Measurements from ENCODE around the gene ITPRIPL2.

The ITPRIPL2 gene

GRCh38 chr16:19113577-19114358 lies at the start of gene ITPRIPL2:
ITPRIPL2 (plus strand) TSS chr16:19113964; CDS start chr16:19114462, 498 bp downstream.
- DNase-seq (ENCODE audit: low read depth in 3 of 3) = no peak

- no peak for DNase-seq (ENCODE audit: low read depth in 3 of 3)
These were observed 46.8 kb upstream of the ITPRIPL2 start for GRCh38 chr16:19066988-19067348.

- DNase-seq (ENCODE audit: low read depth in 3 of 3) = peak; percentile 95 to 98 (median 96)
These were observed 46.2 kb upstream of the ITPRIPL2 start, which contains the start of gene COQ7 for GRCh38 chr16:19067349-19068236. COQ7 (plus strand) TSS chr16:19067614; CDS start chr16:19067665, 51 bp downstream.

- no peak for DNase-seq (ENCODE audit: low read depth in 3 of 3)
These were observed 45.4 kb upstream of the ITPRIPL2 start for GRCh38 chr16:19068237-19068815.

DNA sequence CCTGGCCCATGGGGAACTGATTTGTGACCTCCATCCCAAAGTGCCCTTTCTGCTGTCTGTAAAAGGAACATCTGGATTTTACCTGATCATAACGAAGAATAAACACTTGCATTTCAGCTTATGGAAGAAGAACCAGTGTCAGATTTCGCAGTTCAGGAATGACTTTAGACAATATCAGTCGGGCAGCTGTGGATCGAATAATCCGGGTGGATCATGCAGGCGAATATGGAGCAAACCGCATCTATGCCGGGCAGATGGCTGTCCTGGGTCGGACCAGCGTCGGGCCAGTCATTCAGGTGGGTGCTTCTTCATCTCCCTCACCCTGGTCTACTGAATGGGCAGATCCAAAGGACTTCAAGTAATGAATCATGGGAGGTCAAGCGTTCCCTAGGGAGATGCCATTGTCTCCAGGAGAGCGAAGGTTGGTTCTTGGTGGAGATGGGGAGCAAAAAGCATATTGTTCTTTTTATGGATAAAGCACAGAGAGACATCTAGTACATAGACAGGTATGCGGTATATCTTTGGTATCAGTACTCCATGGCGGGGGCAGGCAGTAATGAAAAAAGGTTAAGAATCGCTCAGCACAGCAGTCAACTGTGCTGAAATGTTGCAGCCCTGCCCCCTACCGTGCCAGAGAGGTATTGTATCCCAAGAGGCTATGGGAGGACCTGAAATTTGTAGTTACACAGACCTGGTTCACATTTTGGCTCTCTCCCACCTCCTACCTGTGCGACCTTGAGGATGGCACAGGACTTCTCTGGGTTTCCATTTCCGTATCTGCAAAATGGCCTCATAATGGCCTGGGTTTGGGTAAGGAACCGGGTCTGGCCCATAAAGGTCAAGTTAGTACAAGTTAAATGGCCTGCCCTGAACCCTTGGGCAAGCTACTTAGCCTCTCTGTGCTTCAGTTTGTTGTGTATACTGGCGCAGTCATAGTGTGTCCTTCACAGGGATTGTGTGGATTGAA lies 41.7 kb upstream of the ITPRIPL2 start:
- peak in 2 of 3 donors; percentile 41 to 43 for DNase-seq (ENCODE audit: low read depth in 3 of 3)

DNA sequence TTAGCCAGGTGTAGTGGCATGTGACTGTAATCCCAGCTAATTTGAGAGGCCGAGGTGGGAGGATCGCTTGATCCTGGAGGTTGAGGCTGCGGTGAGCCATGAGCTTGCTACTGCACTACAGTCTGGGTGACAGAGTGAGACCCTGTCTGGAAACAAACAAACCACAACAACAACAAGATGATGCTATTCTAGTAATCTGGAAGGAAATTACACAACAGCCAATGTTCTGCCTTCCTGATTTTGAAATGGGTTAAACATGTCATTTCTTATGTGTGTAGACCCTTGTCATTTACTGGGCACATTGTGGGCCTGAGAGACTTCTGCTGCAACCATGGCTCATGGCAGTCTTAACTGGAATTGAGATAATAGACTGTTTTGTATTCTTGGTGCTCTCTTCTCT lies 40.4 kb upstream of the ITPRIPL2 start:
- no peak for DNase-seq (ENCODE audit: low read depth in 3 of 3)

DNA sequence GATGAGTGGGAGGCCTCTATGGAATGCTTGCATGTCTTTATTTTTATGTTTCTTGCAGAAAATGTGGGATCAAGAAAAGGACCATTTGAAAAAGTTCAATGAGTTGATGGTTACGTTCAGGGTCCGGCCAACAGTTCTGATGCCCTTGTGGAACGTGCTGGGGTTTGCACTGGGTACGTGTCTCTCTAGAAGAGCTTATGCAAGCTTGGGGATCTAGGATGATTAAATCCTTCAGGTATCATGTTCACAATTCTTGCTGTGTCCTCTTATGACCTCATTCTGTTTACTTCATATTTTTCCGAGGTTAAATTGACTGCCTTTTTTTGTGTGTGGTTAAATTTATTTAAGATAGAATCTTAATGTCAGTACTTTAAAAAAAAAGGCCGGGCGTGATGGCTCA lies 39.9 kb upstream of the ITPRIPL2 start:
- no peak for DNase-seq (ENCODE audit: low read depth in 3 of 3)

GRCh38 chr16:19075511-19075910 lies 38.3 kb upstream of the ITPRIPL2 start:
- DNase-seq (ENCODE audit: low read depth in 3 of 3) = no peak

DNA sequence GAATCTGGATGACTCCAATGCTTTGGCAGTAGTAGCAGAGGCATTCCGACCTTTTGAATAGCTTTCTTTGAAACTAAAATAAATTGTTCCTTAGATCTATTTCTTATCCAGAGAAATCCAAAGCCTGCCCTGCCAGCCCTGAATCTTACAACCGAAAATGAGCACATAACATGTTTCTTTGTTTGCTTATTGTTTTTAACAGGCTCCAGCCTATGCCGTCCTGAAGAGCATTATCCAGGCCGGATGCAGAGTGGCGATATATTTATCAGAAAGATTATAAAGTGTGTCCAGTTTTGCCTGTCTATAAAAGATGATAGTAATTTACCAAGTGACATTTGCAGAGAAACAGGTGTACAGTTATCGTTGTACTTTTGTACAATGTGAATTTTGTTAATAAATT lies 35.9 kb upstream of the ITPRIPL2 start:
- no peak for DNase-seq (ENCODE audit: low read depth in 3 of 3)

GRCh38 chr16:19083670-19084069 lies 30.1 kb upstream of the ITPRIPL2 start:
- no peak for DNase-seq (ENCODE audit: low read depth in 3 of 3)

- DNase-seq (ENCODE audit: low read depth in 3 of 3) = no peak
These were observed 29.6 kb upstream of the ITPRIPL2 start for GRCh38 chr16:19084139-19084538.

- DNase-seq (ENCODE audit: low read depth in 3 of 3) = no peak
These were observed 28.9 kb upstream of the ITPRIPL2 start for GRCh38 chr16:19084879-19085278.

DNA sequence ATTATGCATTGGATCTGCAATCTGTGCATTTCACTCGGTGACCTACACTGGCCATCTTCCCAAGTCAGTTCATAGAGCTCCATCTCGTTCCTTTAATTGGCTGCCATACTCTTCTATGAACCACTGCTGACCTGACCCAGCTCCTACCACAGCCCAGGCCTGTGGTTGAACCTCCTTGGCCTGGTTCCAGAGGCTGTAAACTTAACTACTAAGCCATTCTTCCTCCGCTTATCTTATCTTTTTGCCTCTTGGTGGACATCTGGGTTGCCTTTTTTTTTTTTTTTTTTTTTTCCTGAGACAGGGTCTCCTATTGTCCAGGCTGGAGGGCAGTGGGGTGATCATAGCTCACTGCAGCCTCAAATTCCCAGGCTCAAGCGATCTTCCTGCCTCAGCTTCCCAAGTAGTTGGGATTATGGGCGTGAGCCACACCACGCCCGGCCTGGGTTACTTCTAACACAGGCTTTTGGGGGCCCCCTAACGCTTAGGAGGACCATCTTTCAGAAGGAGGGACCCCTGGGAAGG lies 28.0 kb upstream of the ITPRIPL2 start:
- DNase-seq (ENCODE audit: low read depth in 3 of 3) = no peak

DNA sequence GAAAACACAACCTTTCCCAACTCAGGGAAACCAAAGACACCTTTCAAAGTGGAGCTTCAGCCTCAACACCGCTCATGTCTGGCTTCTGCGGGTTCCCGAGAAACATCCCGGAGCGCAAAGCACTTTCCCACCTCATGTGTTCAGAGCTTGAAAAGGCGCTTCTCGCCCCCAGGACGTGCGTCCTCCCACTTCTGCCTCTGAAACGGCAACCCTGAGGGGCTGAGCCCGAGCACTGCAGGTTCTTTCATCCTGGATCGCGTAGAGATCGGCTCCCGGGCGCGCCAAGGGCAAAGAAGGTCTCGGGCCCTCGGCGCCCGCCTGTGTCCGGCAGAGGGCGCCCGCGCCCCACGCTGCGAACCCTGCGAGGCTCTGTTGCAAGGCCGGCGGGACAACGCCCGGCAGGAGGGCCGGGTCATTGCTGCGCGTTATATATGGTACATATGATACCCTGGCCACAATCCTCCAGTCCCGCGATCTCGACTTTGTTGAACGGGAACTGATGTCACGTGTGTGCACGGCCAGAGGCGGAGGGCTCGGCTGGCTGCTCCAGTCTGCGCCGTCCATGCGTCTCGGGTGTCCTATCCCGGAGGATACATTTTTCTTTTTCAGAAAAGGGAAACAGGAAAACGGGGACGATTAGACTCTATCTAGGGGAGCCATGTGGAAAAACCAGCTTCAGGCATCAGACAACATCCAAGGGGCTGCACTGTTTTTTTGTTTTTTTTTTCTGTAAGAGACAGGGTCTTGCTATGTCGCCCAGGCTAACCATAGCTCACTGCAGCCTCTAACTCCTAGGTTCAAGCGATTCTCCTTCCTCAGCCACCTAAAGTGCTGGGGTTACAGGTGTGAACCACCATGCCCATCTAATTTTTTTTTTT lies 27.2 kb upstream of the ITPRIPL2 start:
- DNase-seq (ENCODE audit: low read depth in 3 of 3) = peak; percentile 58 to 71 (median 64)

GRCh38 chr16:19088341-19088916 lies 25.3 kb upstream of the ITPRIPL2 start:
- DNase-seq (ENCODE audit: low read depth in 3 of 3) = no peak

GRCh38 chr16:19089410-19089955 lies 24.3 kb upstream of the ITPRIPL2 start:
- DNase-seq (ENCODE audit: low read depth in 3 of 3) = no peak

GRCh38 chr16:19090916-19091315 lies 22.8 kb upstream of the ITPRIPL2 start:
- no peak for DNase-seq (ENCODE audit: low read depth in 3 of 3)

DNA sequence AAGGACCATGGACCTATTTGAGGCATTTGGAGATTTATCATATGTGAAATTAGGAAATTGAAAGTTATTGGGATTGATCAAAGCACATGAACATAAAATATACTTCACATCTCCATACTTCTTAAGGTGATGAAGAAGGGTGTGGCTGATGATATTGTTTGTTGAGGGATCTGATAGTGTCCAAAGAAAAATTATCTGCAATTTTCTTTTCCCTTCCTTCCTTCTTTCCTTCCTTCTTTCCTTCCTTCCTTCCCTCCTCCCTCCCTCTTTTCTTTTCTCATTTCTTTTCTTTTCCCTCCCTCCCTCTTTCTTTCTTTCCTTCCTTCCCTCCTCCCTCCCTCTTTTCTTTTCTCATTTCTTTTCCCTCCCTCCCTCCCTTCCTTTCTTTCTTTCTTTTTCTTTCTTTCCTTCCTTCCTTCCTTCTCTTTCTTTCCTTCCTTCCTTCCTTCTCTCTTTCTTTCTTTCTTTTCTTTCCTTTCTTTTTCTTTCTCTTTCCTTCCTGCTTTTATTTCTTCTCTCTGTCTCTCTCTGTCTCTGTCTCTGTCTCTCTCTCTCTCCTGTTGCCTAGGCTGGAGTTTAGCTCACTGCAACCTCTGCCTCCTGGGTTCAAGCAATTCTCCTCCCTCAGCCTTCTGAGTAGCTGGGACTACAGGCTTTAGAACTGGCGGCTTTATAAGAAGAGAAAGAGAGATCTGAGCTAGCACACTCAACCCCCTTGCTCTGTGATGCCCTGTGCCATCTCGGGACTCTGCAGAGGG lies 20.9 kb upstream of the ITPRIPL2 start:
- DNase-seq (ENCODE audit: low read depth in 3 of 3) = no peak

Data from stimulated activated CD4-positive, alpha-beta T cell treated with anti-CD3 and anti-CD28 coated beads, TNF-alpha, amount 100 ng/mL, for 48 hours (primary cell).